K562 (cell line): ENCODE measurements around the gene GALNS. TPM values are rescaled to one million over a fixed set of nuclear protein-coding genes. Genes with fewer than 3 reads are reported as not detected.

Source experiments
- CBFA2T3 ChIP-seq: fragments of 450-650 bp; IDR thresholded peaks from 2 replicates; pipeline ENCODE4 v1.6.1; 2017
- COPS2 ChIP-seq: fragments of 450-650 bp; conservative IDR thresholded peaks from 2 replicates; pipeline ENCODE4 v1.6.1; 2016; ENCODE audit warnings: mild to moderate bottlenecking, moderate library complexity
- HNRNPUL1 ChIP-seq: fragments of 200-400 bp; formaldehyde crosslinking; IDR thresholded peaks from 2 replicates; pipeline ENCODE4 v1.6.1; 2017; ENCODE audit warnings: low read length
- NFE2L1 ChIP-seq: fragments of 450-650 bp; IDR thresholded peaks from 2 replicates; pipeline ENCODE4 v1.6.1; 2016; ENCODE audit warnings: missing genetic modification characterization, low read depth, mild to moderate bottlenecking, missing compliant biosample characterization, moderate library complexity, borderline replicate concordance
- RAD21 ChIP-seq, 2 experiments: fragments of 250-450 bp in 1 of 2; fragments of 450-650 bp in 1 of 2; sonication (Bioruptor Pico) in 1 of 2; formaldehyde crosslinking in 1 of 2; IDR thresholded peaks in 1 of 2; conservative IDR thresholded peaks in 1 of 2; 2 replicates each; pipeline versions ENCODE4 v1.4.0 to v1.8.0; 2020 to 2022; ENCODE audit warnings: mild to moderate bottlenecking in 2 of 2, moderate library complexity in 1 of 2
- RBM15 ChIP-seq: fragments of 200-400 bp; formaldehyde crosslinking; IDR thresholded peaks from 2 replicates; pipeline ENCODE4 v1.6.1; 2018; ENCODE audit warnings: mild to moderate bottlenecking, low read length, moderate library complexity; ENCODE audit not compliant: insufficient read depth
- SLC30A9 ChIP-seq: fragments of 250-450 bp; sonication (Bioruptor Pico); IDR thresholded peaks from 2 replicates; pipeline ENCODE4 v1.8.0; 2022; ENCODE audit warnings: mild to moderate bottlenecking, moderate library complexity
- SP2 ChIP-seq: IDR thresholded peaks from 2 replicates; pipeline ENCODE4 v1.6.1; 2011; ENCODE audit warnings: mild to moderate bottlenecking, low read depth, low read length, moderate library complexity; ENCODE audit not compliant: poor library complexity, severe bottlenecking; ENCODE audit errors: extremely low read depth
- SRSF7 ChIP-seq: fragments of 200-400 bp; formaldehyde crosslinking; optimal IDR thresholded peaks from 2 replicates; pipeline ENCODE3; 2017; ENCODE audit warnings: mild to moderate bottlenecking, low read depth, low read length
- TCF3 ChIP-seq: sonication (generic); formaldehyde crosslinking; IDR thresholded peaks from 2 replicates; pipeline ENCODE4 v1.4.0; 2020; ENCODE audit warnings: mild to moderate bottlenecking, missing genetic modification reagents
- ZC3H4 ChIP-seq: sonication (generic); formaldehyde crosslinking; IDR thresholded peaks from 2 replicates; pipeline ENCODE4 v1.9.0; 2021; ENCODE audit warnings: missing genetic modification reagents, borderline replicate concordance
- ZFX ChIP-seq: sonication (generic); formaldehyde crosslinking; IDR thresholded peaks from 2 replicates; pipeline ENCODE4 v1.8.0; 2022; ENCODE audit warnings: mild to moderate bottlenecking, missing genetic modification reagents, moderate library complexity
- ZNF134 ChIP-seq: fragments of 250-450 bp; sonication (Bioruptor Pico); conservative IDR thresholded peaks from 2 replicates; pipeline ENCODE4 v1.4.0; 2020
- ZNF224 ChIP-seq: sonication (generic); formaldehyde crosslinking; IDR thresholded peaks from 2 replicates; pipeline ENCODE4 v1.8.0; 2022; ENCODE audit warnings: mild to moderate bottlenecking, missing genetic modification reagents
- ZNF24 ChIP-seq: fragments of 450-650 bp; IDR thresholded peaks from 2 replicates; pipeline ENCODE4 v1.6.1; 2016
- ZNF282 ChIP-seq: sonication (generic); formaldehyde crosslinking; IDR thresholded peaks from 2 replicates; pipeline ENCODE4 v1.8.1; 2023; ENCODE audit warnings: missing genetic modification reagents
- ZNF589 ChIP-seq: fragments of 200-800 bp; sonication (Bioruptor generic); IDR thresholded peaks from 2 replicates; pipeline ENCODE4 v1.6.1; 2016; ENCODE audit warnings: low read depth, missing genetic modification characterization, missing compliant biosample characterization
- ZSCAN29 ChIP-seq: fragments of 450-650 bp; IDR thresholded peaks from 2 replicates; pipeline ENCODE4 v1.6.1; 2017
- polyA plus RNA-seq, 8 experiments: library from polyadenylated mRNA; depleted of rRNA in 4 of 8; stranded (reverse) in 5 of 8; unstranded in 3 of 8; fragments of >200 nt; fragmentation: Nextera tagmentation in 2 of 8; fragmentation: Illumina TruSeq in 1 of 8; extraction: Ambion mirVana in 2 of 8; extraction: Trizol in 1 of 8; gene quantifications; 2 replicates each; pipeline versions ENCODE4 v1.2.1 to v1.2.3, GENCODE V29; 2011 to 2014; ENCODE audit warnings: inconsistent platforms in 1 of 8, missing spikeins in 1 of 8
- total RNA-seq, 7 experiments: library from RNA; depleted of rRNA in 6 of 7; stranded (reverse); fragments of >200 nt in 6 of 7; fragmentation: Illumina TruSeq in 2 of 7; extraction: Trizol in 2 of 7; gene quantifications; 2 replicates each; pipeline versions ENCODE4 v1.2.1 to v1.2.3, GENCODE V29; 2011 to 2021; ENCODE audit warnings: low replicate concordance in 1 of 7
- TF ChIP-seq, protein P1 (sequence below): fragments of 250-450 bp; sonication (Bioruptor Pico); IDR thresholded peaks from 2 replicates; pipeline ENCODE4 v1.8.0; 2021; ENCODE audit warnings: moderate library complexity, mild to moderate bottlenecking, inconsistent platforms
- TF ChIP-seq, protein P2 (sequence below): sonication (generic); formaldehyde crosslinking; IDR thresholded peaks from 2 replicates; pipeline ENCODE4 v1.8.0; 2022; ENCODE audit warnings: missing genetic modification reagents, mild to moderate bottlenecking, moderate library complexity, borderline replicate concordance
- TF ChIP-seq, protein P3 (sequence below): sonication (generic); formaldehyde crosslinking; IDR thresholded peaks from 2 replicates; pipeline ENCODE4 v1.8.0; 2022; ENCODE audit warnings: mild to moderate bottlenecking, missing genetic modification reagents

GALNS gene
- total and polyA plus RNA-seq, 9 of the 15 experiments (the other 6 are each of a cell fraction or from before 2014, with no cell fraction given), result 0.38 to 13.2 (median 4.3) TPM

DNA sequence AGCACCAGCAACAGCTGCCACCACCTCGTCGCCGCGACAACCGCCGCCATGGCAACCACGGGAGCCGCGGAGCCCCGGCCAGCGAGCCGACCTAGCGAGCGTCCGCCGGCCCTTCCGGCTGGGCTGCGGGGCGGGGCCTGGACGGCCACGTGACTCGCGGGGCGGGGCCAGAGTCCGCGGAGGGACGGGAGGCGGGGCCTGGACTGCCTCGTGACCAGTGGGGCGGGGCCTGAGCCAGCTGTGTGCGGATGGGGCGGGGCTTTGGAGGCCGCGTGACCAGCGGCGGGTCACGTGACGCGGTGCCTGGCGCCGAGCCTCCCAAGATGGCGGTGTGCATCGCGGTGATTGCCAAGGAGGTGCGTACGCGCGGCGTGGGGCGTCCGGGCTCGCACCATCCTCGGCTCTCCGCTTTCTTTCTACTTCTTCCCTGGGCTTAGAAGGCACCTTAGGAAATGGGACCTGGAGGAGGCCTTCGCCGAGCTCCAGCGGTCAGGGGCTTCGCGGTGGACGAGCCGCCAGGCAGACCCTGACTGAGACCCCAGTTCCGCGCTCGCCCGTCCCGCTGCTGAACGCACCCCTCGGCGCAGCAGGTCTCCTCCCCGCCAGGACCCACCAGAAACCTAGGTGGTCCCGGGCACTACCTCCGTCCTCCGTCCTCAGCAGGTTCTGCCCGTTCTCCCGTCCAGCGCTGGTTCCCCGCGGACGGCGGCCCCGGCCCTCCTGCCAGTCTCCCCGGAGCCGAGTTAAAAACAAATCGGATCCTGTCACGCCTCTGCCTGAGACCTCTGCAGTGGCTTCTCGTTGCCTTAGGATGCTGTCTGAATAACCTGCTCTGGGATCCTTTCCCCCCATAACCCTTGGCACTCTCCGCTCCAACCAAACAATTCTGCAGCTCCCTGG is at the start of gene GALNS, which contains the start of gene TRAPPC2L (continued):
- no peak for TF ChIP-seq ZNF24
- no peak for TF ChIP-seq SLC30A9 (CRISPR knock-in tag)
- TF ChIP-seq, protein P1, sequence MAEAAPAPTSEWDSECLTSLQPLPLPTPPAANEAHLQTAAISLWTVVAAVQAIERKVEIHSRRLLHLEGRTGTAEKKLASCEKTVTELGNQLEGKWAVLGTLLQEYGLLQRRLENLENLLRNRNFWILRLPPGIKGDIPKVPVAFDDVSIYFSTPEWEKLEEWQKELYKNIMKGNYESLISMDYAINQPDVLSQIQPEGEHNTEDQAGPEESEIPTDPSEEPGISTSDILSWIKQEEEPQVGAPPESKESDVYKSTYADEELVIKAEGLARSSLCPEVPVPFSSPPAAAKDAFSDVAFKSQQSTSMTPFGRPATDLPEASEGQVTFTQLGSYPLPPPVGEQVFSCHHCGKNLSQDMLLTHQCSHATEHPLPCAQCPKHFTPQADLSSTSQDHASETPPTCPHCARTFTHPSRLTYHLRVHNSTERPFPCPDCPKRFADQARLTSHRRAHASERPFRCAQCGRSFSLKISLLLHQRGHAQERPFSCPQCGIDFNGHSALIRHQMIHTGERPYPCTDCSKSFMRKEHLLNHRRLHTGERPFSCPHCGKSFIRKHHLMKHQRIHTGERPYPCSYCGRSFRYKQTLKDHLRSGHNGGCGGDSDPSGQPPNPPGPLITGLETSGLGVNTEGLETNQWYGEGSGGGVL (CRISPR knock-in tag), result no peak
- no peak for TF ChIP-seq ZNF282
- TF ChIP-seq RAD21 (CRISPR knock-in tag; conservative IDR thresholded peaks at IDR 0.05 in 1 of 2, IDR thresholded peaks at IDR 0.05 in 1 of 2), result no peak
- peak; percentile 53 for TF ChIP-seq ZFX (CRISPR knock-in tag)
- no peak for TF ChIP-seq ZNF589 (CRISPR knock-in tag)
- no peak for TF ChIP-seq SRSF7
- TF ChIP-seq COPS2, result no peak
- TF ChIP-seq ZC3H4 (CRISPR knock-in tag), result no peak
- peak; percentile 16; the same call in 1 of the 2 replicates for TF ChIP-seq CBFA2T3
- TF ChIP-seq RBM15, result no peak
- TF ChIP-seq NFE2L1, result no peak
- TF ChIP-seq ZNF224 (CRISPR knock-in tag), result no peak
- TF ChIP-seq HNRNPUL1, result no peak
- peak; percentile 17; the same call in 1 of the 2 replicates for TF ChIP-seq TCF3 (CRISPR knock-in tag)
- TF ChIP-seq, protein P2, sequence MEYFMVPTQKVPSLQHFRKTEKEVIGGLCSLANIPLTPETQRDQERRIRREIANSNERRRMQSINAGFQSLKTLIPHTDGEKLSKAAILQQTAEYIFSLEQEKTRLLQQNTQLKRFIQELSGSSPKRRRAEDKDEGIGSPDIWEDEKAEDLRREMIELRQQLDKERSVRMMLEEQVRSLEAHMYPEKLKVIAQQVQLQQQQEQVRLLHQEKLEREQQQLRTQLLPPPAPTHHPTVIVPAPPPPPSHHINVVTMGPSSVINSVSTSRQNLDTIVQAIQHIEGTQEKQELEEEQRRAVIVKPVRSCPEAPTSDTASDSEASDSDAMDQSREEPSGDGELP (CRISPR knock-in tag), result peak; percentile 99
- TF ChIP-seq ZNF134 (CRISPR knock-in tag), result no peak
- TF ChIP-seq, protein P3, sequence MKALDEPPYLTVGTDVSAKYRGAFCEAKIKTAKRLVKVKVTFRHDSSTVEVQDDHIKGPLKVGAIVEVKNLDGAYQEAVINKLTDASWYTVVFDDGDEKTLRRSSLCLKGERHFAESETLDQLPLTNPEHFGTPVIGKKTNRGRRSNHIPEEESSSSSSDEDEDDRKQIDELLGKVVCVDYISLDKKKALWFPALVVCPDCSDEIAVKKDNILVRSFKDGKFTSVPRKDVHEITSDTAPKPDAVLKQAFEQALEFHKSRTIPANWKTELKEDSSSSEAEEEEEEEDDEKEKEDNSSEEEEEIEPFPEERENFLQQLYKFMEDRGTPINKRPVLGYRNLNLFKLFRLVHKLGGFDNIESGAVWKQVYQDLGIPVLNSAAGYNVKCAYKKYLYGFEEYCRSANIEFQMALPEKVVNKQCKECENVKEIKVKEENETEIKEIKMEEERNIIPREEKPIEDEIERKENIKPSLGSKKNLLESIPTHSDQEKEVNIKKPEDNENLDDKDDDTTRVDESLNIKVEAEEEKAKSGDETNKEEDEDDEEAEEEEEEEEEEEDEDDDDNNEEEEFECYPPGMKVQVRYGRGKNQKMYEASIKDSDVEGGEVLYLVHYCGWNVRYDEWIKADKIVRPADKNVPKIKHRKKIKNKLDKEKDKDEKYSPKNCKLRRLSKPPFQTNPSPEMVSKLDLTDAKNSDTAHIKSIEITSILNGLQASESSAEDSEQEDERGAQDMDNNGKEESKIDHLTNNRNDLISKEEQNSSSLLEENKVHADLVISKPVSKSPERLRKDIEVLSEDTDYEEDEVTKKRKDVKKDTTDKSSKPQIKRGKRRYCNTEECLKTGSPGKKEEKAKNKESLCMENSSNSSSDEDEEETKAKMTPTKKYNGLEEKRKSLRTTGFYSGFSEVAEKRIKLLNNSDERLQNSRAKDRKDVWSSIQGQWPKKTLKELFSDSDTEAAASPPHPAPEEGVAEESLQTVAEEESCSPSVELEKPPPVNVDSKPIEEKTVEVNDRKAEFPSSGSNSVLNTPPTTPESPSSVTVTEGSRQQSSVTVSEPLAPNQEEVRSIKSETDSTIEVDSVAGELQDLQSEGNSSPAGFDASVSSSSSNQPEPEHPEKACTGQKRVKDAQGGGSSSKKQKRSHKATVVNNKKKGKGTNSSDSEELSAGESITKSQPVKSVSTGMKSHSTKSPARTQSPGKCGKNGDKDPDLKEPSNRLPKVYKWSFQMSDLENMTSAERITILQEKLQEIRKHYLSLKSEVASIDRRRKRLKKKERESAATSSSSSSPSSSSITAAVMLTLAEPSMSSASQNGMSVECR (CRISPR knock-in tag), result peak; percentile 93; the same call in 1 of the 2 replicates
- TF ChIP-seq SP2, result no peak
- TF ChIP-seq ZSCAN29, result no peak
